Liver (tissue), 3 donors: Measurements from ENCODE around the gene RBM38.

ENCODE experiments used
- TAF1 ChIP-seq: conservative IDR thresholded peaks from 2 replicates; pipeline ENCODE4 v1.6.1; 2016; ENCODE audit warnings: antibody characterized with exemption, mild to moderate bottlenecking
- YY1 ChIP-seq: IDR thresholded peaks from 2 replicates; pipeline ENCODE4 v1.6.1; 2016; ENCODE audit warnings: antibody characterized with exemption, mild to moderate bottlenecking
- TF ChIP-seq, protein P1 (sequence below): IDR thresholded peaks from 2 replicates; pipeline ENCODE4 v1.6.1; 2016; ENCODE audit warnings: antibody characterized with exemption
- TF ChIP-seq, protein P2 (sequence below): IDR thresholded peaks from 2 replicates; pipeline ENCODE4 v1.6.1; 2016; ENCODE audit warnings: antibody characterized with exemption
- TF ChIP-seq, protein P3 (sequence below): fragments of 150-350 bp; IDR thresholded peaks from 2 replicates; pipeline ENCODE4 v1.5.1; 2017; ENCODE audit warnings: improper control_type of control experiment, low read depth, low read length; ENCODE audit not compliant: missing input control
- TF ChIP-seq, protein P4 (sequence below): IDR thresholded peaks from 2 replicates; pipeline ENCODE4 v1.6.1; 2016; ENCODE audit warnings: antibody characterized with exemption
- donor health status: healthy.
- donor health status: healthy.

DNA sequence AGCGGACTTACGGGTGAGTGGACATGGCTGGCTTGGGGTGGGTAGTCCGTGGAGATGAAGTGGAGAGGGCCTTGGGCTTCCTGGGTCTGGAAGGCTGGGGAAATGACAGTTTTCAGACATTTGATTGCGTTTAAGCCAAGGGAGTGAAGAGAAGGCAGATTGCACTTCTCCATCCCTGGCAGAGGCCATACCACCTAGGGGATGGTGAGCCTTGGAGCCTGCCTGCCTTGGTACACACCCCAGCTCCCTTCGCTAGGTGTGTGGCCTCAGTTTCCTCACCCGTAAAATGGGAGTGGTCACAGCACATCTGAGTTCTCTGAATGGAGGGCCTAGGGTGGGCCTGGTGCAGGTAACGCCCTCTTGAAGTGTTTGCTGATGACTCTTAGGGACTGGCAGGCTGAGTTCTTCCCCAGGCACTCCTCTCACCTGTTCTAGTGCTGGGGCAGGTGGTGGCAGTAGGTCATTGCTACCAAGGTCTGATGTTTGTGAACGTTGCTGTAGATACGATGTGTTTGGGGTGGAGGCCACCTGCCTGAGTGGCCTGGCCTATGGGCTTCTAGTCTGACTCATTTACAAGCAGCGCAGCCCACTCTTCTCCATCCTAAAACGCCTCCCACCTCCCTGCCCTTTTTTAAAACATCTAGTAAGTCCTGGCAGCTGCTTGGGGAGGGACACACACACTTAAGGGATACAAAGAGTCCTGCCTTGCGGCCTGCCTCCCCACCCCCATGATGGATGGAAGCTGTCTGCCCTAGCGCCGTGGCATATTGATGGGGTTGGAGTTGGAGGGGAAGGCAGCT is 2.3 kb downstream of the RBM38 start:
- no peak for TF ChIP-seq YY1
- TF ChIP-seq, protein P1, sequence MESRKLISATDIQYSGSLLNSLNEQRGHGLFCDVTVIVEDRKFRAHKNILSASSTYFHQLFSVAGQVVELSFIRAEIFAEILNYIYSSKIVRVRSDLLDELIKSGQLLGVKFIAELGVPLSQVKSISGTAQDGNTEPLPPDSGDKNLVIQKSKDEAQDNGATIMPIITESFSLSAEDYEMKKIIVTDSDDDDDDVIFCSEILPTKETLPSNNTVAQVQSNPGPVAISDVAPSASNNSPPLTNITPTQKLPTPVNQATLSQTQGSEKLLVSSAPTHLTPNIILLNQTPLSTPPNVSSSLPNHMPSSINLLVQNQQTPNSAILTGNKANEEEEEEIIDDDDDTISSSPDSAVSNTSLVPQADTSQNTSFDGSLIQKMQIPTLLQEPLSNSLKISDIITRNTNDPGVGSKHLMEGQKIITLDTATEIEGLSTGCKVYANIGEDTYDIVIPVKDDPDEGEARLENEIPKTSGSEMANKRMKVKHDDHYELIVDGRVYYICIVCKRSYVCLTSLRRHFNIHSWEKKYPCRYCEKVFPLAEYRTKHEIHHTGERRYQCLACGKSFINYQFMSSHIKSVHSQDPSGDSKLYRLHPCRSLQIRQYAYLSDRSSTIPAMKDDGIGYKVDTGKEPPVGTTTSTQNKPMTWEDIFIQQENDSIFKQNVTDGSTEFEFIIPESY, result no peak
- TF ChIP-seq, protein P2, sequence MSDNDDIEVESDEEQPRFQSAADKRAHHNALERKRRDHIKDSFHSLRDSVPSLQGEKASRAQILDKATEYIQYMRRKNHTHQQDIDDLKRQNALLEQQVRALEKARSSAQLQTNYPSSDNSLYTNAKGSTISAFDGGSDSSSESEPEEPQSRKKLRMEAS, result no peak
- TF ChIP-seq TAF1, result no peak
- TF ChIP-seq, protein P3, sequence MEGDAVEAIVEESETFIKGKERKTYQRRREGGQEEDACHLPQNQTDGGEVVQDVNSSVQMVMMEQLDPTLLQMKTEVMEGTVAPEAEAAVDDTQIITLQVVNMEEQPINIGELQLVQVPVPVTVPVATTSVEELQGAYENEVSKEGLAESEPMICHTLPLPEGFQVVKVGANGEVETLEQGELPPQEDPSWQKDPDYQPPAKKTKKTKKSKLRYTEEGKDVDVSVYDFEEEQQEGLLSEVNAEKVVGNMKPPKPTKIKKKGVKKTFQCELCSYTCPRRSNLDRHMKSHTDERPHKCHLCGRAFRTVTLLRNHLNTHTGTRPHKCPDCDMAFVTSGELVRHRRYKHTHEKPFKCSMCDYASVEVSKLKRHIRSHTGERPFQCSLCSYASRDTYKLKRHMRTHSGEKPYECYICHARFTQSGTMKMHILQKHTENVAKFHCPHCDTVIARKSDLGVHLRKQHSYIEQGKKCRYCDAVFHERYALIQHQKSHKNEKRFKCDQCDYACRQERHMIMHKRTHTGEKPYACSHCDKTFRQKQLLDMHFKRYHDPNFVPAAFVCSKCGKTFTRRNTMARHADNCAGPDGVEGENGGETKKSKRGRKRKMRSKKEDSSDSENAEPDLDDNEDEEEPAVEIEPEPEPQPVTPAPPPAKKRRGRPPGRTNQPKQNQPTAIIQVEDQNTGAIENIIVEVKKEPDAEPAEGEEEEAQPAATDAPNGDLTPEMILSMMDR, result no peak
- TF ChIP-seq, protein P4, sequence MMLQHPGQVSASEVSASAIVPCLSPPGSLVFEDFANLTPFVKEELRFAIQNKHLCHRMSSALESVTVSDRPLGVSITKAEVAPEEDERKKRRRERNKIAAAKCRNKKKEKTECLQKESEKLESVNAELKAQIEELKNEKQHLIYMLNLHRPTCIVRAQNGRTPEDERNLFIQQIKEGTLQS, result no peak
